ENCODE data around the gene GRIN2A.

DNA sequence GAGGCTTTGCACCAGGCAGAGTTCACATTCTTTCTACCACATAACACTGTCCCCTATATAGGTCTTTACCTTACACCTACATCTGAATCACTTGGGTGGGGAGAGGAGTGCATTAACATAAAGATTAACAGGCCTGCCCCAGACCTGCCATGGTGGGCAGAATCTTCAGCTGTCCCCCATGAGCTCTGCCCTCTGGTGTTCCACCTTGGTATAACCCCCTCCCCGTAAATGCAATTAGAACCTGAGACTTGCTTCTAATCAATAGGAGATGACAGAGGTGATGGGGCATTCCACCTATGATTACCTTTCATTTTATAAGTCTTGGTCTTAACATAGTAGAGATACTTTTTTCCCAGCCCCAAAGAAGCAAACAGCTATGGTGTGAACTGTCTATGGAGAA, 20.4 kb upstream of the GRIN2A start:
- TF ChIP-seq POLR2A (IDR thresholded peaks at IDR 0.05): no peak
- TF ChIP-seq, protein P1, sequence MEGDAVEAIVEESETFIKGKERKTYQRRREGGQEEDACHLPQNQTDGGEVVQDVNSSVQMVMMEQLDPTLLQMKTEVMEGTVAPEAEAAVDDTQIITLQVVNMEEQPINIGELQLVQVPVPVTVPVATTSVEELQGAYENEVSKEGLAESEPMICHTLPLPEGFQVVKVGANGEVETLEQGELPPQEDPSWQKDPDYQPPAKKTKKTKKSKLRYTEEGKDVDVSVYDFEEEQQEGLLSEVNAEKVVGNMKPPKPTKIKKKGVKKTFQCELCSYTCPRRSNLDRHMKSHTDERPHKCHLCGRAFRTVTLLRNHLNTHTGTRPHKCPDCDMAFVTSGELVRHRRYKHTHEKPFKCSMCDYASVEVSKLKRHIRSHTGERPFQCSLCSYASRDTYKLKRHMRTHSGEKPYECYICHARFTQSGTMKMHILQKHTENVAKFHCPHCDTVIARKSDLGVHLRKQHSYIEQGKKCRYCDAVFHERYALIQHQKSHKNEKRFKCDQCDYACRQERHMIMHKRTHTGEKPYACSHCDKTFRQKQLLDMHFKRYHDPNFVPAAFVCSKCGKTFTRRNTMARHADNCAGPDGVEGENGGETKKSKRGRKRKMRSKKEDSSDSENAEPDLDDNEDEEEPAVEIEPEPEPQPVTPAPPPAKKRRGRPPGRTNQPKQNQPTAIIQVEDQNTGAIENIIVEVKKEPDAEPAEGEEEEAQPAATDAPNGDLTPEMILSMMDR (IDR thresholded peaks at IDR 0.05): peak in 1 of 6 experiments; percentile 3

Data from adrenal gland (tissue), 5 donors.